A549 treated with AZD9567 at 1 μM for 4 hours (cell line): ENCODE data around the gene PEMT. TPM values are rescaled to one million over a fixed set of nuclear protein-coding genes. Genes with fewer than 3 reads are reported as not detected.

Experiments
- total RNA-seq: library from RNA; stranded (reverse); fragments of 200-300 nt; extraction: Qiagen RNA extraction; gene quantifications from 5 replicates; pipeline ENCODE4 v1.2.3, GENCODE V29; 2022; ENCODE audit not compliant: insufficient read depth

Gene PEMT, protein sequence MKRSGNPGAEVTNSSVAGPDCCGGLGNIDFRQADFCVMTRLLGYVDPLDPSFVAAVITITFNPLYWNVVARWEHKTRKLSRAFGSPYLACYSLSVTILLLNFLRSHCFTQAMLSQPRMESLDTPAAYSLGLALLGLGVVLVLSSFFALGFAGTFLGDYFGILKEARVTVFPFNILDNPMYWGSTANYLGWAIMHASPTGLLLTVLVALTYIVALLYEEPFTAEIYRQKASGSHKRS
- 42.2 to 69.6 TPM (median 62.7 TPM) in 5 replicates for total RNA-seq

DNA sequence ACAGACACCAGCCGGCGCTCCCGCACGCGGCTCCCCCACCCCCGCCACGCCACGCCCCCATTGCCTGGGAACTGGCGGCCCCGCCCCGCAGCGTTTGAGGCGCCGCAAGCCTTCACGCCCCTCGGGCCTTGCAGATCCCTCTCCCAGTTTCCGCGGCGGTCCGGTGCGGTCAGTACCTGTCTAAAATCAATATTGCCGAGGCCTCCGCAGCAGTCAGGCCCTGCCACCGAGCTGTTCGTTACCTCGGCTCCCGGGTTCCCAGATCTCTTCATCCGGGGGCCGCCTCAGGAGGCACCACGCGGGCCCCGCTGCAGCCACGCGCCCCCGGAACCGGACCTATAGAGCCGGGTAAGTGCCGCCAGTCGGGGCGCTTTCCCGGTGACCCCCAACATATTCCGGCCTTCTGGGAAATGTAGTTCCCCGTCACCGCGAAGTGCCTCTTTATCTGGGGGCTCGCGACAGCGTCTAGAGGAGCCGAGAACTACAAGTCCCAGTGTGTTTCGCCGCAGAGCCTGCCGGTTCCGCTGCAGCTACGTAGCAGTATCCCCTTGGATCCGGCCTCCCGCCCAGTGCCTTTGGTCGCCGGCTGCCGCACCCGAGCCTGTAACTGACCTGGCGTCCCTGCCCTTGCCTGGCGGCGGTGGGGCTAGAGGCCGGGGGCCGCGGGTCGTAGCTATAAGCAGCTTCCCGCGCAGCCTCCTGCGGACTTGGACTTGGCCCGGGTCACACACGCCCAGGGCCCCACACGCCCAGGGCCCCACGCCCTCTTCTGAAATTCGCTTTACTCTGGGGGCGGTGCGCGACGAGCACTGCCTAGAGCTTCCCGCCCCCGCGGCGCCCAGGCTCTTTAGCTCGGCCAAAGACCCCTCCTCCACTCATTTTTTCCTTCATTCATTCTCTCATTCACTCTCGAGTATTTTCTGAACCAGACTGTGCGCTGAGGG is at the start of gene PEMT:
Gene PEMT (minus strand): TSS at position 354 of the 944 bp plus-strand sequence. CDS start 82 bp downstream, at position 272.

DNA sequence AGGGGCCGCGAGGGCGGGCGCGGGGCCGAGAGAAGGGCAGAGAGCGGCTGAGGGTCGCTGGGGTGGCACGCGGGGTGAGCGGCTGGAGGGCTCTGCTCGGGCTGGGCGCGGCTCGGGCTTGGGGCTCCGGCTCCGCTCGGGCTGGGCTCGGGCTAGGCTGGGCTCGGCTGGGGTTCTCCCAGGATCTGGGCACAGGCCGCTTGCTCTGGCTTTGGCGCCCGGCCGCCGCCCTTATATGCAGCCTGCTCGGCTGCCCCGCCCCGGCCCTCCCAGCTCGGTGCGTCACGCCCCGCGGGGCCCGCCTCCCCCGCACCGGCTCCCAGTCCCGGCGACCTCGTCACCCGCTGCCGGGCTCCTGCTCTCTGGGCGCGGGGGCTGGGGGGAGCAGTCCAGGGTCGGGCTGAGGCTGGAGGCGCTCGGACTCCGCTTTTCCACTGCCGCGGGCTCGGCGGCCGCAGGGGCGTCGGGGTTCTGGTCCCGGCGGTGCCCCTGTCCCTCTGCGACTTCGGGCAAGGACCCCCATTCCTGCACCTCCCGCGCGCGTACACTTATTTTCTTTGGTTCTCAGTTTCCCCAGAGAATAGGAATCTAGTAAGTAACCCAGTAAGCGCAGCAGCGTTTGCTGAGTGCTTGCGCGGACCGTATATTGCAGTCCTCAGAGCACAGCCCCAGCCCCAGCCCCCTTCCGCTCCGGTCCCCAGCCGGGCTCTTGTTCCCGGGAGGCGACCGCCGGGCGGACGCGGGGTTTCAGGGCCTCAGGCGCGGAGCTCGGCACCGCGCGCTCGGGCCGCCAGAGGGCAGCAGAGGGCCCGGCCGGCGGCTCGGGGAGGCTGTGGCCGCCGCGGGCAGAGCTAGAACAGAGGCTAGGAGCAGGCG is 95.1 kb downstream of the PEMT start, which contains the start of gene RASD1:
Gene RASD1 (minus strand): TSS at position 207 of the 876 bp plus-strand sequence. CDS start 214 bp downstream, outside the sequence.

DNA sequence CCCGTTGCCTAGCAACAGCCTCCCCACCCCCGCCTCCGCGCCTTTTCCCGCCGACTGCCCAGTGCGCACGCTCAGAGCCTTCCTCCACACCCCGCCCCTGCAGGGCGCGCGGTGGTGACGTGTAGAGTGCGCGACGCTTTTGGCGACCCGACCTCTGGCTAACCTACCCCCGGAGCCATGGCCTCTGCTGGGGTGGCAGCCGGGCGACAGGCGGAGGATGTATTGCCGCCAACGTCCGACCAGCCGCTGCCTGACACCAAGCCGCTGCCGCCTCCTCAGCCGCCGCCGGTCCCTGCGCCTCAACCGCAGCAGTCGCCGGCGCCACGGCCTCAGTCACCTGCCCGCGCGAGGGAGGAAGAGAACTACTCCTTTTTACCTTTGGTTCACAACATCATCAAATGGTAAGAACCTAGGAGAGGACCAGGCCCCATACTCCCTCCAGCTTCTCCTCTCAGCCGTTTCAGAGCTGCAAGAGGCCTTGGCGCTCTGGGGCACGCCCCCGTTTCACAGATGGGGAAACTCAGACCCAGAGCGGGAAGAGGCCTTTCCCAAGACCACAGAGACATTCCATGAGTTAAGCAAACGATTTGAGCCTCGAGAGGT is 114.5 kb downstream of the PEMT start, which contains the start of gene MED9:
Gene MED9 (plus strand): TSS at position 136 of the 603 bp plus-strand sequence. CDS start 42 bp downstream, at position 178.

Other genes starting within 250 kb of the PEMT start
- 19.3 to 21.7 TPM (median 21.2 TPM) in 5 replicates for gene MED9, start 114.7 kb downstream of the PEMT start, total RNA-seq
- 2.2 to 2.6 TPM (median 2.4 TPM) in 4 of 5 replicates, not detected in the other for gene RASD1, start 95.3 kb downstream of the PEMT start, total RNA-seq
- gene RAI1, start 89.8 kb upstream of the PEMT start, total RNA-seq = 27.1 to 37.4 TPM (median 35.9 TPM) in 5 replicates
- gene SREBF1, start 245.3 kb upstream of the PEMT start, total RNA-seq = 45.5 to 82.2 TPM (median 77.3 TPM) in 5 replicates